A549 (cell line): ENCODE measurements around the gene CTU1. TPM values are rescaled to one million over a fixed set of nuclear protein-coding genes. Genes with fewer than 3 reads are reported as not detected.

Experiments used
- ATAC-seq, 2 experiments: fragments of 200-7000 bp in 1 of 2; fragments of >200 bp in 1 of 2; cut with Nextera tagmentation in 1 of 2; cut with Tn5 transposase in 1 of 2; 3 replicates each; pipeline versions ENCODE4 v1.8.0 to v1.9.1; 2018 to 2020; ENCODE audit warnings: mild to moderate bottlenecking in 1 of 2, moderate library complexity in 1 of 2
- CTCF ChIA-PET: fragments of 300-600 bp; sonication (Branson Sonifier 250); formaldehyde crosslinking; extraction: SDS; loops from one replicate; lab custom pipeline; 2021; ENCODE audit warnings: antibody characterized with exemption, inconsistent platforms; lab: Yijun Ruan, JAX
- POLR2A ChIA-PET: fragments of 350-600 bp; formaldehyde crosslinking; extraction: SDS; loops from one replicate; lab custom pipeline; 2021; ENCODE audit warnings: antibody characterized with exemption, inconsistent platforms; lab: Yijun Ruan, JAX
- DNase-seq, 2 experiments: peaks; one replicate each; pipeline versions ENCODE4 v3.0.0 to v3.0.0-alpha.2; 2011 to 2016; ENCODE audit warnings: low read depth in 1 of 2, low spot score in 1 of 2
- FAIRE-seq: peaks from 2 replicates; lab custom pipeline; 2011; peaks lifted over from hg19 to GRCh38; lab: Jason Lieb, UNC
- H3K27ac ChIP-seq, 2 experiments: fragments of >200 bp; sonication (Bioruptor Twin); formaldehyde crosslinking; 3 replicates each; pipeline ENCODE4 v1.5.1; 2016 to 2017
- H3K4me1 ChIP-seq: fragments of >200 bp; sonication (Bioruptor Twin); formaldehyde crosslinking; 3 replicates; pipeline ENCODE4 v1.6.1; 2016
- H3K4me2 ChIP-seq: fragments of >200 bp; sonication (Bioruptor Twin); formaldehyde crosslinking; 3 replicates; pipeline ENCODE4 v1.6.1; 2016
- H3K4me3 ChIP-seq: fragments of >200 bp; sonication (Bioruptor Twin); formaldehyde crosslinking; 3 replicates; pipeline ENCODE4 v1.5.1; 2016
- H3K9me3 ChIP-seq: fragments of >200 bp; sonication (Bioruptor Twin); formaldehyde crosslinking; 3 replicates; pipeline ENCODE4 v1.6.1; 2016
- BHLHE40 ChIP-seq: IDR thresholded peaks from 2 replicates; pipeline ENCODE4 v1.6.1; 2012; ENCODE audit warnings: low read depth, low read length, inconsistent platforms
- CBX2 ChIP-seq: fragments of 200-600 bp; sonication (generic); IDR thresholded peaks from 2 replicates; pipeline ENCODE4 v1.6.1; 2016; ENCODE audit warnings: low read depth, mild to moderate bottlenecking, borderline replicate concordance
- CEBPB ChIP-seq, 2 experiments: fragments of >200 bp in 1 of 2; sonication (Bioruptor Twin) in 1 of 2; formaldehyde crosslinking in 1 of 2; IDR thresholded peaks; 2 replicates each; pipeline ENCODE4 v1.6.1; 2012 to 2016
- CHD2 ChIP-seq: fragments of 150-350 bp; IDR thresholded peaks from 2 replicates; pipeline ENCODE4 v1.6.1; 2014; ENCODE audit warnings: low read length; ENCODE audit not compliant: partially characterized antibody
- CTCF ChIP-seq: fragments of >200 bp; sonication (Bioruptor Twin); formaldehyde crosslinking; IDR thresholded peaks from 3 replicates; pipeline ENCODE4 v1.5.1; 2016
- EHF ChIP-seq: fragments of 250-450 bp; sonication (Bioruptor Pico); IDR thresholded peaks from 2 replicates; pipeline ENCODE4 v1.5.0; 2020; ENCODE audit warnings: mild to moderate bottlenecking
- ELK1 ChIP-seq: fragments of 150-350 bp; IDR thresholded peaks from 2 replicates; pipeline ENCODE4 v1.6.1; 2014; ENCODE audit warnings: low read depth, mild to moderate bottlenecking, low read length
- ESRRA ChIP-seq: fragments of 150-350 bp; IDR thresholded peaks from 2 replicates; pipeline ENCODE4 v1.6.1; 2014; ENCODE audit warnings: mild to moderate bottlenecking, low read length, borderline replicate concordance
- FOSB ChIP-seq: fragments of 250-450 bp; sonication (Bioruptor Pico); IDR thresholded peaks from 2 replicates; pipeline ENCODE4 v1.5.0; 2020; ENCODE audit warnings: mild to moderate bottlenecking, moderate library complexity
- FOXS1 ChIP-seq: fragments of 250-450 bp; sonication (Bioruptor Pico); IDR thresholded peaks from 2 replicates; pipeline ENCODE4 v1.5.0; 2020; ENCODE audit warnings: mild to moderate bottlenecking, moderate library complexity
- GATA3 ChIP-seq: IDR thresholded peaks from 2 replicates; pipeline ENCODE4 v1.6.1; 2012; ENCODE audit warnings: borderline replicate concordance
- HDAC2 ChIP-seq: fragments of 200-600 bp; sonication (generic); IDR thresholded peaks from 2 replicates; pipeline ENCODE4 v1.6.1; 2016
- HMGXB4 ChIP-seq: fragments of 250-450 bp; sonication (Bioruptor Pico); IDR thresholded peaks from 2 replicates; pipeline ENCODE4 v1.5.0; 2021; ENCODE audit warnings: mild to moderate bottlenecking, moderate library complexity, borderline replicate concordance
- HOXA7 ChIP-seq: fragments of 250-450 bp; sonication (Bioruptor Pico); IDR thresholded peaks from 2 replicates; pipeline ENCODE4 v1.5.0; 2020; ENCODE audit warnings: mild to moderate bottlenecking, moderate library complexity
- HOXB13 ChIP-seq: fragments of 250-450 bp; sonication (Bioruptor Pico); IDR thresholded peaks from 2 replicates; pipeline ENCODE4 v1.5.0; 2020; ENCODE audit warnings: low read depth, mild to moderate bottlenecking, moderate library complexity
- JUN ChIP-seq, 2 experiments: fragments of >200 bp; sonication (Bioruptor Twin); formaldehyde crosslinking; IDR thresholded peaks; 2 replicates in 1 of 2; 3 replicates in 1 of 2; pipeline ENCODE4 v1.6.1; 2016 to 2017
- KDM1A ChIP-seq: fragments of 200-600 bp; sonication (generic); IDR thresholded peaks from 2 replicates; pipeline ENCODE4 v1.6.1; 2016; ENCODE audit warnings: low read depth, mild to moderate bottlenecking
- KDM5A ChIP-seq: fragments of 200-600 bp; sonication (generic); IDR thresholded peaks from 2 replicates; pipeline ENCODE4 v1.6.1; 2016; ENCODE audit warnings: antibody characterized with exemption, mild to moderate bottlenecking
- MAX ChIP-seq: IDR thresholded peaks from 2 replicates; pipeline ENCODE4 v1.6.1; 2012
- MYC ChIP-seq: IDR thresholded peaks from 2 replicates; pipeline ENCODE4 v1.6.1; 2012; ENCODE audit warnings: mild to moderate bottlenecking, inconsistent platforms, low read length, improper control_type of control experiment, borderline replicate concordance
- NPAS2 ChIP-seq: fragments of 250-450 bp; sonication (Bioruptor Pico); IDR thresholded peaks from 2 replicates; pipeline ENCODE4 v1.8.0; 2022; ENCODE audit warnings: mild to moderate bottlenecking, moderate library complexity, borderline replicate concordance
- NR3C1 ChIP-seq: fragments of >200 bp; sonication (Bioruptor Twin); formaldehyde crosslinking; IDR thresholded peaks from 3 replicates; pipeline ENCODE4 v1.6.1; 2017
- PBX3 ChIP-seq: IDR thresholded peaks from 2 replicates; pipeline ENCODE4 v1.6.1; 2012
- PHF8 ChIP-seq: fragments of 200-600 bp; sonication (generic); IDR thresholded peaks from 2 replicates; pipeline ENCODE4 v1.6.1; 2016; ENCODE audit warnings: low read depth, mild to moderate bottlenecking, antibody characterized with exemption, moderate library complexity, borderline replicate concordance
- RAD21 ChIP-seq, 2 experiments: fragments of >200 bp in 1 of 2; sonication (Bioruptor Twin) in 1 of 2; formaldehyde crosslinking in 1 of 2; IDR thresholded peaks in 1 of 2; conservative IDR thresholded peaks in 1 of 2; 2 replicates in 1 of 2; 3 replicates in 1 of 2; pipeline ENCODE4 v1.6.1; 2012 to 2018; ENCODE audit warnings: inconsistent platforms in 1 of 2
- RARB ChIP-seq: fragments of 250-450 bp; sonication (Bioruptor Pico); IDR thresholded peaks from 2 replicates; pipeline ENCODE4 v1.8.0; 2021; ENCODE audit warnings: mild to moderate bottlenecking, moderate library complexity
- RFX5 ChIP-seq: fragments of 450-650 bp; IDR thresholded peaks from 2 replicates; pipeline ENCODE4 v1.7.1; 2014; ENCODE audit warnings: antibody characterized with exemption, mild to moderate bottlenecking, moderate library complexity
- ZC3H11A ChIP-seq: fragments of 450-650 bp; IDR thresholded peaks from 2 replicates; pipeline ENCODE4 v1.6.1; 2014; ENCODE audit warnings: antibody characterized with exemption, mild to moderate bottlenecking
- WGBS: methylation state at CpG from one replicate; pipeline ENCODE4 v1.1.6; 2017; ENCODE audit errors: missing lambda C conversion rate; 5-methylcytosine and 5-hydroxymethylcytosine counted together
- polyA plus RNA-seq, 4 experiments: library from polyadenylated mRNA; depleted of rRNA in 3 of 4; stranded (reverse); fragments of >200 nt; fragmentation: RNase III in 1 of 4; extraction: RNeasy Plus Mini Kit Qiagen cat#74134 plus additional on column Dnase treatment in 1 of 4; gene quantifications; 2 replicates in 3 of 4; 3 replicates in 1 of 4; pipeline ENCODE4 v1.2.3, GENCODE V29; 2011 to 2017

The CTU1 gene
- polyA plus RNA-seq, 2 of the 4 experiments (the other 2 are of a cell fraction), result 4.5 to 7.4 TPM

- ChIA-PET CTCF (interaction anchor here (0.7 to 9.7 kb wide), 3 partner anchors 10 to 71 kb away, joined by 3 to 147 read pairs (median 5); partner anchors contain the start of gene KLK10), POLR2A (no interaction called here)
- no peak overlapping the region for H3K4me3 ChIP-seq
- FAIRE-seq (no peak), DNase-seq (no peak), ATAC-seq (no peak)
- H3K4me1 ChIP-seq, result no peaks in the 10 kb centered on the region
- no peaks in the 10 kb centered on the region for H3K9me3 ChIP-seq
- no peak overlapping the region for H3K27ac ChIP-seq
- no peak overlapping the region for H3K4me2 ChIP-seq
- 62% methylated on average over 8 of the region's 8 CpGs for WGBS
- TF ChIP-seq ESRRA, result no peak
- no peak for TF ChIP-seq RAD21 (conservative IDR thresholded peaks at IDR 0.05 in 1 of 2, IDR thresholded peaks at IDR 0.05 in 1 of 2)
- TF ChIP-seq PBX3, result no peak
- no peak for TF ChIP-seq FOSB (CRISPR knock-in tag)
- TF ChIP-seq NR3C1, result no peak
- TF ChIP-seq NPAS2 (CRISPR knock-in tag), result no peak
- no peak for TF ChIP-seq MAX
- no peak for TF ChIP-seq CTCF
- no peak for TF ChIP-seq HMGXB4 (CRISPR knock-in tag)
- TF ChIP-seq GATA3, result no peak
- no peak for TF ChIP-seq HDAC2
- TF ChIP-seq RFX5, result no peak
- no peak for TF ChIP-seq JUN (IDR thresholded peaks at IDR 0.05)
- TF ChIP-seq ZC3H11A, result no peak
- no peak for TF ChIP-seq EHF (CRISPR knock-in tag)
These were observed 17.7 kb downstream of the CTU1 start for GRCh38 chr19:51090471-51090870.

- ChIA-PET POLR2A (no interaction called here), CTCF (interaction anchor here (1.6 to 9.7 kb wide), 3 partner anchors 9 to 70 kb away, joined by 3 to 147 read pairs (median 5); partner anchors contain the start of gene KLK10)
- no peak for FAIRE-seq
These were observed 18.4 kb downstream of the CTU1 start for GRCh38 chr19:51089786-51090185.

More at GRCh38 chr19:51089786-51090185, 18.4 kb downstream of the CTU1 start:
- no peak overlapping the region for H3K4me3 ChIP-seq
- ATAC-seq (no peak), DNase-seq (no peak)
- no peak for TF ChIP-seq KDM1A
- TF ChIP-seq HOXB13 (CRISPR knock-in tag), result no peak
- no peak for TF ChIP-seq MYC
- TF ChIP-seq GATA3, result no peak
- TF ChIP-seq RFX5, result no peak
- TF ChIP-seq HOXA7 (CRISPR knock-in tag), result no peak
- no peak for TF ChIP-seq CEBPB (IDR thresholded peaks at IDR 0.05)
- TF ChIP-seq PHF8, result no peak
- TF ChIP-seq ZC3H11A, result no peak
- no peak for TF ChIP-seq KDM5A
- TF ChIP-seq EHF (CRISPR knock-in tag), result no peak
- no peak for TF ChIP-seq NR3C1
- no peak for TF ChIP-seq CBX2
- no peak for TF ChIP-seq CHD2
- no peak for TF ChIP-seq ELK1
- no peak for TF ChIP-seq FOXS1 (CRISPR knock-in tag)
- no peak for TF ChIP-seq RARB (CRISPR knock-in tag)
- TF ChIP-seq BHLHE40, result no peak
- WGBS, result 79% methylated on average over 16 of the region's 17 CpGs
- no peaks in the 10 kb centered on the region for H3K9me3 ChIP-seq
- no peak overlapping the region for H3K27ac ChIP-seq
- no peak overlapping the region for H3K4me2 ChIP-seq
- H3K4me1 ChIP-seq, result no peaks in the 10 kb centered on the region
